ENCODE data around the gene DLG4. TPM values are rescaled to one million over a fixed set of nuclear protein-coding genes. Genes with fewer than 3 reads are reported as not detected.
A peak's percentile ranks its signal among the peaks of the same experiment; 100 is the strongest.

The DLG4 gene
- total RNA-seq, 1 donor from 2014 or later = 34.9 TPM

DNA sequence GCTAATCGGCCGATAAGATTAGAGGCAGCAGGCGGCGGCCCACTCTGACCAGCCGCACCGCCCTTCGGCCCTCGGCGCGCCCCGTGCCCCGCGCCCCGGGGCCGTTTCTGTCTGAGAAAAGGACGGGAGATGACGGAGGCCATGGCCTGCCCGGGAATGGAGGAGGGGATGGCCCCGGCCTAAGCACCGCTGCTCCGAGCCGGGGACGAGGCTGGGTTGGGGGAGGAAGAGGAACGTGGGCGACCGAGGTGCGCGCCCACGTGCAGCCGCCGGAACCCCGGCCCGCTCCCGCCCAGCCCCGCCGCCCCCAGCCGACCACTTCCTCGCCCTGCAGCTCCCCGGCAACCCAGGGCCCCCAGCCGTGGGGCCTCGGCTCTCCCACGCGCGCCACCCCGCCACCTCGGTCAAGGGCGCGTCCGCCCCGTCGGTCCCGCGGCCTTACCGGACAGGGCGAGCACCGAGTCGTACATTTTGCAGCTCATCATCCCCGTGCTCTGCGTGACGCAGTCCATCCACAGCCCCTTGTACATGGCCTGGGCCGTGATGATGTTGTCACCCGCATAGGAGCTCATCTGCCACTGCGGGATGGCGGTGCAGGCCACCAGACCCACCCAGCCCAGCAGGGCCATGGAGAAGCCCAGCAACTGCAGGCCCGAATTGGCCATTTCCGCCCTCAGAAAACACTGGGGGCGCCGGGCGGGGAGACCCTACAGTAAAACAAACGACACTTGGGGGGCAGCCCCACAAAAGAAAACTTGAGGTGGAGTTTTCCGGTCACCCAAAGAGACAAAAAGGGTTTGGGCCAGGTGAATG lies 41.9 kb upstream of the DLG4 start:
- Histone ChIP-seq H3K27ac (no peak overlapping the region), H3K9me3 (no peaks in the 10 kb centered on the region), H3K4me3 (peak overlapping the region; percentile 35 to 53), H3K36me3 (peaks cover 3 to 33% of the 10 kb centered on the region in 2 donors), H3K27me3 (peaks cover 17% of the 10 kb centered on the region), H3K4me1 (peaks cover 8 to 13% of the 10 kb centered on the region in 2 donors)
- no peak for TF ChIP-seq CTCF (IDR thresholded peaks at IDR 0.05)
- DNase-seq (ENCODE audit: low spot score in 2 of 2) = no peak
- intact Hi-C loops (cut with DNase I) = no loop called here

DNA sequence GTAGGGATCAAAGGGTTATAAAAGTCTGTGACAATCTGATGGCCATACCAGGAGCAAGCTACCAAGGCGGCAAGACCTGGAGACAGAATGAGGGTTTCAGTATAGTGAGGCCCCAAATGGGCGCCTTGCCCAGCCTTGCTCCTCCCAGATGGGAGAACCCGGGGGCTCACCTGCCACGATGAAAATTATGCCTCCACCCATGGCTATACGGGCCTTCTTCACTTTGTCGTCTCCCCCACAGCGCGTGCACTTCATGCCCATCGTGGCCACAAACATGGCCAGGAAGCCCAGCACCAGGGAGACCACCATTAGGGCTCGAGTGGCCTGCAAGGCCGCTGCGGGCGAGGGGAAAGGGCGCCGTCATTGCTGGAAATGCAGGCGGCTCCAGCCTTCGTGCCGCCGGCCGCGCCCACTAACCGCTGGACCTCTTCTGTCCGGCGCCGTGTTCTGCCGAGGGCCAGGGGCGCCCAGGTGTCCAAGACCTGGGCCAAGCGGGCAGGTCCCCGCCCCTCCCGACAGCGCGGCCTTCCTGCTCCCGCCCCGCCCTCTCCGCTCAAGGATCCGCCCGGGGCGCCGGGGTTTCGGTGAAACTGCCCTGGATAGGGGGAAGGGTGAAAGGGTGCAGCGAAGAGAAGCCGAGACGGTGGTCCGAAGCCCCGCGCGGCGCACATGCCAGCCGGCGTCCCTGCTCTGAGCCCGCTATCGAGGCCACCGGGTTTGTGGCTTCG lies 41.2 kb upstream of the DLG4 start:
- no peak for DNase-seq (ENCODE audit: low spot score in 2 of 2)
- peaks cover 9 to 41% of the 10 kb centered on the region in 2 donors for H3K36me3 ChIP-seq
- H3K27ac ChIP-seq = no peak overlapping the region
- intact Hi-C loops (cut with DNase I) = no loop called here
- peak overlapping the region; percentile 35 to 53 for H3K4me3 ChIP-seq
- peaks cover 8 to 13% of the 10 kb centered on the region in 2 donors for H3K4me1 ChIP-seq
- TF ChIP-seq CTCF (IDR thresholded peaks at IDR 0.05) = no peak
- H3K9me3 ChIP-seq = no peaks in the 10 kb centered on the region
- H3K27me3 ChIP-seq = peaks cover 17% of the 10 kb centered on the region

DNA sequence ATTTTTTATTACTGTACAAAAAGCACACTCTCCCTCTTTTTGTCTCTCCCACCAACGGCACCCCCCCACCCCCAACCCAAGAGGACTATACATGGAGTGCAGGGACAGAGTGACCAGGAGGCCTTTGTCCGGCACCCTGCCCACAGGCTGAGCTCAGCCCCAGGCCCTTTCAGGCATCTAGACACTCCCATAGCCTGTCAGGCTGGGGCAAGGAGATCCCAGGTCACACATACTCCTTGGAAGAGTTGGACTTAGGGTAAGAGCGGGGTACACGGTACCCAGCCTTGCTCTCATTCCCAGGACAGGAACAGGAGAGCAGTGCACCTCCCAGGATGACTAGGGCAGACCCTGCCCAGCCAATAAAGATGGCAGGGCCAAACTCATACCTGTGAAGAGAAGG lies 40.5 kb upstream of the DLG4 start:
- Histone ChIP-seq H3K9me3 (no peaks in the 10 kb centered on the region), H3K4me3 (no peak overlapping the region), H3K4me1 (peaks cover 8 to 13% of the 10 kb centered on the region in 2 donors), H3K27ac (no peak overlapping the region), H3K27me3 (peaks cover 17% of the 10 kb centered on the region), H3K36me3 (peaks cover 16 to 48% of the 10 kb centered on the region in 2 donors)
- no peak for TF ChIP-seq CTCF (IDR thresholded peaks at IDR 0.05)
- no peak for DNase-seq (ENCODE audit: low spot score in 2 of 2)
- intact Hi-C loops (cut with DNase I) = no loop called here

DNA sequence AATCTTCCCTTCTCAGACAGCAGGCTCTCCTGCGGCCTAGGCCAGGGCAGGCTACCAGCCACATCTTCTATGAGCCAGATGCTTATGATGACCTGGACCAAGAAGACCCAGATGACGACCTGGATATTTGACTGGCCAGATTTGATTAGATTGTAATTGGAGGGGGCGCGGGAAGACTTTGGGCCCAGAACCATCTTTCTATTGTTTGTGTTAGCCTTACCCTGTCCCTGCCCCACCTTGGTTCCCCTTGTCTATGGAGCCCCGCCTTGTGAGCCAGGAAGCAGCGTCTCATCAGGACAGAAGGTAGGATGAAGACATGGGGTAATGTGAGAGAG lies 39.9 kb upstream of the DLG4 start:
- Histone ChIP-seq H3K4me1 (peaks cover 8 to 13% of the 10 kb centered on the region in 2 donors), H3K27me3 (peaks cover 17% of the 10 kb centered on the region), H3K36me3 (peaks cover 22 to 52% of the 10 kb centered on the region in 2 donors), H3K4me3 (no peak overlapping the region), H3K9me3 (no peaks in the 10 kb centered on the region), H3K27ac (no peak overlapping the region)
- intact Hi-C loops (cut with DNase I) = no loop called here
- TF ChIP-seq CTCF (IDR thresholded peaks at IDR 0.05) = no peak
- no peak for DNase-seq (ENCODE audit: low spot score in 2 of 2)

DNA sequence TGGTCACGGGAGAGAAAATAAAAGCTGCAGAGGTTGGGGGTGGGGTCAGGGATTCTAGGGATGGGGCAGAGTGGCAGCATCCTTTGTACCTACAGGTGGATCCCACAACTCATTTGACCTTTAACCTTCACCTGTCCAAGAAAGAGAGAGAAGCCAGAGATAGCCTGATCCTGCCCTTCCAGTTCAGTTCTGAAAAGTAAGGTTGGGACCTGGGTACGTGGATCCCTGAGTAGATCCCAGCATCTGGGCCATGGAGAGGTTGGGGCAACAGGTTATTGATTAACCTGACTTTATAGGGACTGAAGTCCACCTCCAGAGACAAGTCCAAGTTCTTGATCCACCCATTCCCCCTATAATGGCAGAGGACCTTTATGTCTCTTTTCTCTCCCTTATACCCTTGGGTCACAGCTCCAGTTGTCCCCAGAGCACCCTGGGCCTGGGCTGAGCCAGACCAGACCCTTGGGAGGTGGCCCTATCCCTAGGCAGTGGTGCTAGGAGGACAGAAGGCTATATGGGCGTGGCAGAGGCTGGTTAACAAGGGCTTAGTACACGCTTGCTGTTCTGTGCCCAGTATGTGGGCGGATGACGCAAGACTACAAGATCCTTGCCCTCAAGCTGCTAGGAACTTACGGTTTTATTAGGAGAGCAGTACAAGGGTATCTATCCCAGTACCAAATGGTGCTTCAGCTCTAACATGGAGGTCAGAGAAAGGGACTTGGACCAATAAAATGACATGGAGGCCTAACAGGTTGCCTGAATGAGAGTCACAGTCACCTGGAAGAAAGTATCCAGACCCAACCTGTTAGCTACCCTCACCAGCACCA lies 39.3 kb upstream of the DLG4 start:
- Histone ChIP-seq H3K9me3 (no peaks in the 10 kb centered on the region), H3K27ac (no peak overlapping the region), H3K4me1 (peaks cover 8 to 13% of the 10 kb centered on the region in 2 donors), H3K4me3 (no peak overlapping the region), H3K36me3 (peaks cover 28 to 58% of the 10 kb centered on the region in 2 donors), H3K27me3 (peaks cover 17% of the 10 kb centered on the region)
- intact Hi-C loops (cut with DNase I) = no loop called here
- no peak for DNase-seq (ENCODE audit: low spot score in 2 of 2)
- no peak for TF ChIP-seq CTCF (IDR thresholded peaks at IDR 0.05)
